Trophoblast cell (in vitro differentiated cells and primary cell): Measurements from ENCODE around the gene SPON2.

Source experiments
- DNase-seq, 2 donors: peaks; one replicate each; pipeline ENCODE4 v3.0.0-alpha.2; 2016
- H2AFZ ChIP-seq: 2 replicates; pipeline ENCODE4 v1.6.1; 2013; ENCODE audit warnings: low read length, moderate library complexity, mild to moderate bottlenecking; ENCODE audit not compliant: insufficient read depth, poor library complexity
- H2AK5ac ChIP-seq: 2 replicates; pipeline ENCODE4 v1.6.1; 2013; ENCODE audit warnings: mild to moderate bottlenecking, low read length
- H2BK120ac ChIP-seq: 2 replicates; pipeline ENCODE4 v1.6.1; 2013; ENCODE audit warnings: low read length, mild to moderate bottlenecking, moderate library complexity; ENCODE audit not compliant: insufficient read depth, poor library complexity
- H2BK12ac ChIP-seq: 2 replicates; pipeline ENCODE4 v1.6.1; 2013; ENCODE audit warnings: mild to moderate bottlenecking, low read length, moderate library complexity
- H2BK5ac ChIP-seq: 2 replicates; pipeline ENCODE4 v1.6.1; 2013; ENCODE audit warnings: low read length, low read depth, moderate library complexity, mild to moderate bottlenecking; ENCODE audit not compliant: poor library complexity
- H3K14ac ChIP-seq: 2 replicates; pipeline ENCODE4 v1.6.1; 2013; ENCODE audit warnings: mild to moderate bottlenecking, low read length
- H3K18ac ChIP-seq: 2 replicates; pipeline ENCODE4 v1.6.1; 2013; ENCODE audit warnings: mild to moderate bottlenecking, low read length
- H3K23ac ChIP-seq: 2 replicates; pipeline ENCODE4 v1.6.1; 2013; ENCODE audit warnings: low read length
- H3K27ac ChIP-seq: 2 replicates; pipeline ENCODE4 v1.5.1; 2013; ENCODE audit warnings: low read depth, mild to moderate bottlenecking, inconsistent platforms, low read length, moderate library complexity
- H3K27me3 ChIP-seq: 2 replicates; pipeline ENCODE4 v1.6.1; 2013; ENCODE audit warnings: inconsistent platforms, mild to moderate bottlenecking, low read length, moderate library complexity; ENCODE audit not compliant: insufficient read depth
- H3K36me3 ChIP-seq, 2 experiments: 1 replicate in 1 of 2; 2 replicates in 1 of 2; pipeline ENCODE4 v1.6.1; 2013; ENCODE audit warnings: low read length in 2 of 2, mild to moderate bottlenecking in 2 of 2, moderate library complexity in 1 of 2; ENCODE audit not compliant: insufficient read depth in 2 of 2, control insufficient read depth in 1 of 2
- H3K4ac ChIP-seq: 2 replicates; pipeline ENCODE4 v1.6.1; 2013; ENCODE audit warnings: low read depth, mild to moderate bottlenecking, low read length, moderate library complexity
- H3K4me1 ChIP-seq, 2 experiments: 1 replicate in 1 of 2; 2 replicates in 1 of 2; pipeline ENCODE4 v1.6.1; 2013; ENCODE audit warnings: low read length in 2 of 2, mild to moderate bottlenecking in 2 of 2, moderate library complexity in 1 of 2; ENCODE audit not compliant: insufficient read depth in 2 of 2, control insufficient read depth in 1 of 2
- H3K4me2 ChIP-seq: 2 replicates; pipeline ENCODE4 v1.6.1; 2013; ENCODE audit warnings: inconsistent platforms, mild to moderate bottlenecking, low read length, moderate library complexity
- H3K4me3 ChIP-seq: 2 replicates; pipeline ENCODE4 v1.5.1; 2013; ENCODE audit warnings: mild to moderate bottlenecking, low read depth, low read length, inconsistent platforms
- H3K79me1 ChIP-seq: one replicate; pipeline ENCODE4 v1.6.1; 2013; ENCODE audit warnings: low read length
- H3K79me2 ChIP-seq: 2 replicates; pipeline ENCODE4 v1.6.1; 2013; ENCODE audit warnings: low read length, mild to moderate bottlenecking; ENCODE audit not compliant: control insufficient read depth, insufficient read depth, poor library complexity
- H3K9ac ChIP-seq: 2 replicates; pipeline ENCODE4 v1.6.1; 2013; ENCODE audit warnings: mild to moderate bottlenecking, low read length
- H3K9me3 ChIP-seq: 2 replicates; pipeline ENCODE4 v1.6.1; 2013; ENCODE audit warnings: low read depth, mild to moderate bottlenecking, control low read depth, inconsistent platforms, low read length; ENCODE audit not compliant: insufficient read depth
- H4K12ac ChIP-seq: 2 replicates; pipeline ENCODE4 v1.6.1; 2013; ENCODE audit warnings: low read depth, mild to moderate bottlenecking, low read length, moderate library complexity
- H4K8ac ChIP-seq: 2 replicates; pipeline ENCODE4 v1.6.1; 2013; ENCODE audit warnings: low read depth, mild to moderate bottlenecking, low read length, moderate library complexity
- H4K91ac ChIP-seq: one replicate; pipeline ENCODE4 v1.6.1; 2013; ENCODE audit warnings: low read depth, mild to moderate bottlenecking, low read length, moderate library complexity
- WGBS: extraction: QIAGEN DNeasy Blood & Tissue Kit; methylation state at CpG from one replicate; pipeline ENCODE4 v1.1.7; 2013; ENCODE audit warnings: missing lambda C conversion rate; ENCODE audit not compliant: insufficient read length, insufficient coverage; ENCODE audit errors: extremely low coverage; 5-methylcytosine and 5-hydroxymethylcytosine counted together

The SPON2 gene

GRCh38 chr4:1179976-1180375, 7.6 kb upstream of the SPON2 start:
- H3K79me1 ChIP-seq: no peaks in the 10 kb centered on the region
- H2BK12ac ChIP-seq: no peak overlapping the region
- no peaks in the 10 kb centered on the region for H3K27me3 ChIP-seq
- H4K12ac ChIP-seq: no peak overlapping the region
- peaks cover 6% of the 10 kb centered on the region for H3K9me3 ChIP-seq
- no peak overlapping the region for H3K18ac ChIP-seq
- no peak overlapping the region for H3K4ac ChIP-seq
- no CpG with 5 or more reads among the region's 1 CpG for WGBS
- no peaks in the 10 kb centered on the region for H3K36me3 ChIP-seq
- H4K8ac ChIP-seq: no peak overlapping the region
- H4K91ac ChIP-seq: no peak overlapping the region
- H3K14ac ChIP-seq: no peak overlapping the region
- H3K27ac ChIP-seq: no peak overlapping the region
- no peak for DNase-seq
- H2AK5ac ChIP-seq: no peak overlapping the region
- H3K9ac ChIP-seq: no peak overlapping the region
- no peaks in the 10 kb centered on the region for H3K4me1 ChIP-seq
- no peak overlapping the region for H3K23ac ChIP-seq
- no peak overlapping the region for H2BK120ac ChIP-seq
- H3K4me2 ChIP-seq: no peak overlapping the region
- H3K79me2 ChIP-seq: no peaks in the 10 kb centered on the region
- H2BK5ac ChIP-seq: no peak overlapping the region
- no peak overlapping the region for H2AFZ ChIP-seq
- no peak overlapping the region for H3K4me3 ChIP-seq

GRCh38 chr4:1179089-1179441, 6.7 kb upstream of the SPON2 start:
- no peak for DNase-seq
- Histone ChIP-seq H2AFZ (no peak overlapping the region), H2AK5ac (no peak overlapping the region), H3K27me3 (no peaks in the 10 kb centered on the region), H3K9me3 (peaks cover 6% of the 10 kb centered on the region), H2BK120ac (no peak overlapping the region), H3K4me1 (peaks cover 0 to under 1% of the 10 kb centered on the region in 2 experiments), H2BK5ac (no peak overlapping the region), H3K36me3 (no peaks in the 10 kb centered on the region), H3K79me2 (no peaks in the 10 kb centered on the region), H3K23ac (no peak overlapping the region), H4K12ac (no peak overlapping the region), H3K79me1 (no peaks in the 10 kb centered on the region), H3K4me2 (no peak overlapping the region), H2BK12ac (no peak overlapping the region), H3K4ac (no peak overlapping the region), H3K9ac (no peak overlapping the region), H3K4me3 (no peak overlapping the region), H4K91ac (no peak overlapping the region), H3K14ac (no peak overlapping the region), H3K27ac (no peak overlapping the region), H3K18ac (no peak overlapping the region), H4K8ac (no peak overlapping the region)
- no CpG with 5 or more reads among the region's 7 CpGs for WGBS

- Histone ChIP-seq H3K79me1 (no peaks in the 10 kb centered on the region), H4K12ac (no peak overlapping the region), H3K36me3 (no peaks in the 10 kb centered on the region), H3K4me1 (peaks cover 0 to 4% of the 10 kb centered on the region in 2 experiments), H2AFZ (no peak overlapping the region), H3K4me3 (no peak overlapping the region), H3K14ac (no peak overlapping the region), H4K8ac (no peak overlapping the region), H3K27ac (no peak overlapping the region), H3K9me3 (peaks cover 6% of the 10 kb centered on the region), H4K91ac (no peak overlapping the region), H3K9ac (no peak overlapping the region), H2BK12ac (no peak overlapping the region), H2BK120ac (no peak overlapping the region), H3K18ac (no peak overlapping the region), H3K79me2 (no peaks in the 10 kb centered on the region), H2AK5ac (no peak overlapping the region), H3K27me3 (no peaks in the 10 kb centered on the region), H2BK5ac (no peak overlapping the region), H3K23ac (no peak overlapping the region), H3K4ac (no peak overlapping the region), H3K4me2 (no peak overlapping the region)
- no peak for DNase-seq
- no CpG with 5 or more reads among the region's 11 CpGs for WGBS
Measured at GRCh38 chr4:1178300-1179088, 6.1 kb upstream of the SPON2 start.

GRCh38 chr4:1177274-1178141, 5.1 kb upstream of the SPON2 start:
- WGBS: no CpG with 5 or more reads among the region's 28 CpGs
- Histone ChIP-seq H3K9me3 (peaks cover 6% of the 10 kb centered on the region), H2BK12ac (no peak overlapping the region), H3K4me2 (no peak overlapping the region), H3K79me1 (no peaks in the 10 kb centered on the region), H3K4me3 (no peak overlapping the region), H4K91ac (no peak overlapping the region), H2BK120ac (no peak overlapping the region), H3K27me3 (peaks cover 1% of the 10 kb centered on the region), H4K12ac (no peak overlapping the region), H2AFZ (no peak overlapping the region), H3K36me3 (no peaks in the 10 kb centered on the region), H3K14ac (no peak overlapping the region), H3K23ac (no peak overlapping the region), H3K4ac (no peak overlapping the region), H2BK5ac (no peak overlapping the region), H2AK5ac (no peak overlapping the region), H3K79me2 (no peaks in the 10 kb centered on the region), H3K4me1 (peaks cover 6 to 10% of the 10 kb centered on the region in 2 experiments), H3K27ac (no peak overlapping the region), H3K18ac (no peak overlapping the region), H3K9ac (no peak overlapping the region), H4K8ac (no peak overlapping the region)
- no peak for DNase-seq
